Limb (tissue), 2 donors: Measurements from ENCODE around the gene LRRC7.
"Not testable (repeated sequence)": the region's sequence is repeated elsewhere in the genome, so short reads cannot be mapped to it uniquely, and the experiment has no call there.

ENCODE experiments used
- DNase-seq, 2 donors: peaks; one replicate each; pipeline ENCODE4 v3.0.0-alpha.2; 2016; ENCODE audit errors: extremely low spot score in 2 of 2

LRRC7 gene

DNA sequence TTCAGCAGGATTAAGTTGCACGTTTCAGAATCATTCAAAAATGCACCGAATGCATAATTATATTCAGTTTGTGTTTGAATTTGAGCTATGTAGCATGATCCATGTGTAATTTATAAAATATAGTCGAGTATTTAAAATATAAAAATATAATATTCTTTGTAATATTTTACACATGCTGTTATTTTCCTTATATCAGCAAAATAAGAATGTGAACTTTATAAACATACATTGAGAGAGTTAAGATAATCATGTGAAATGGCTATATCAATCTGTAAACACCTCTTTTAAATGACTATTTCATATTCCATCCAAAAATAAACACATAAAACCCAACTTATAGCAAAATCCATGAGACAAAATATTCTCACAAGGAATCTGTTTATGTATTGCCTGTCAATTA is 303.7 kb downstream of the LRRC7 start:
- DNase-seq, result no peak

DNA sequence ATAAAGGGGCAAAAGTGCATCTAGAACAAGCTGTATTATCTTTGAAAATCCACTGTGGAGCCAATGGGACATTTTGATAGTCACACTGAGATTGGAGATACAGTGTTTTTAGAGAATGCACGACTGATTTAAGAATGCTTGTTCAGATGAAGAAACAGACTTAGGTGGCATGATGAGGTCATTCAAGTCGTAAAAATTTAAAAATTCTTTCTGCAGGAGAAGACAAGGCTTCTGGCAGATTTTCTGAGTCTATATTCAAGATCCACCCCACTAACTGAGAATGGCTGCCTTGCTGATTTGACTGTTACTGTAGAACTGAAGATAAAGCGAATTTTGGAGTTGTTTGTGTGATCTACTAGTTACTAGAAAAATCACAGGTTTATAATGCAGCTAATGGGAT is 310.6 kb downstream of the LRRC7 start:
- DNase-seq, result no peak

DNA sequence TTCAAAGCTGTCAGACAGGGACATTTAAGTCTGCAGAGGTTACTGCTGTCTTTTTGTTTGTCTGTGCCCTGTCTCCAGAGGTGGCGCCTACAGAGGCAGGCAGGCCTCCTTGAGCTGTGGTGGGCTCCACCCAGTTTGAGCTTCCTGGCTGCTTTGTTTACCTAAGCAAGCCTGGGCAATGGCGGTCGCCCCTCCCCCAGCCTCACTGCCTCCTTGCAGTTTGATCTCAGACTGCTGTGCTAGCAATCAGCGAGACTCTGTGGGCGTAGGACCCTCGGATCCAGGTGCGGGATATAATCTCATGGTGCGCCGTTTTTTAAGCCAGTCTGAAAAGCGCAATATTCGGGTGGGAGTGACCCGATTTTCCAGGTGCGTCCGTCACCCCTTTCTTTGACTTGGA is 320.3 kb downstream of the LRRC7 start:
- DNase-seq, result not testable (repeated sequence)

DNA sequence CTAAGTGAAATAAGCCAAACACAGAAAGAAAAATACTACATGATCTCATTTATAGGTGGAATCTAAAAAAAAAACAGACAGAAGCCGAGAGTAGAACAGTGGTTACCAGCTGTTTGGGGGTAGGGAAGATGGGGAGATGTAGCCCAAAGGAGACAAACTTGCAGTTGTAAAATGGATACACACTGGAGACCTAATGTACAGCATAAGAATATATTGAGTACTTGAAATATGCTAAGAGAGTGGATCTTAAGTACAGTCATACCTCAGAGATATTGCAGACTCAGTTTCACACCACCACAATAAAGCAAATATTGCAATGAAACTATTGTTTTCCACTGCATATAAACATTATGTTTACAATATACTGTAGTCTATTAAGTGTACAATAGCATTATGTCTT is 320.9 kb downstream of the LRRC7 start:
- DNase-seq, result no peak

DNA sequence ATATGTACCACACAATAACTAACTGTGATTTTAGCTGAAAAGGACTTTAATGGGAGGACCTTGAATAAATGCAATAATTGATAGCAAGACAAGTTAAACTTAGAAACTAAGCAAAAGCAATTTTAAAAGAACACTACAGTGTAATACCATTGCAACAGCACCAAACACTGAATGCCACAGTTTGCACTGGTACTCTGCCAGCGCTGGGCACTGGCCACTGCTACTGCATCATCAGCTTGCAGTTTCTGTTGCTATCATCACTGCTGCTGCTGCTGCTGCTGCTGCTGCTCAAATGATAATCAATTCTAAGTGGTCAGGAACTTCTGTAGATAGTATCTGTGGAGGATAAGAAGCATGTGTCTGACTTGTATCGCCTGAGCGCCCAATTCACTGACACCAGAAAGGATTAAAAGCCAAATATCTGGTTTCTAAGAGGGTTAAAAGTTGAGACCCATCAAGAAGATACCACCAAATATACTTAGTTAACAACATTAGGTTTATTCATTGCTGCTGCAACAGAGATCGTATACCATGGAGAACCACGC is 330.8 kb downstream of the LRRC7 start:
- DNase-seq, result no peak

DNA sequence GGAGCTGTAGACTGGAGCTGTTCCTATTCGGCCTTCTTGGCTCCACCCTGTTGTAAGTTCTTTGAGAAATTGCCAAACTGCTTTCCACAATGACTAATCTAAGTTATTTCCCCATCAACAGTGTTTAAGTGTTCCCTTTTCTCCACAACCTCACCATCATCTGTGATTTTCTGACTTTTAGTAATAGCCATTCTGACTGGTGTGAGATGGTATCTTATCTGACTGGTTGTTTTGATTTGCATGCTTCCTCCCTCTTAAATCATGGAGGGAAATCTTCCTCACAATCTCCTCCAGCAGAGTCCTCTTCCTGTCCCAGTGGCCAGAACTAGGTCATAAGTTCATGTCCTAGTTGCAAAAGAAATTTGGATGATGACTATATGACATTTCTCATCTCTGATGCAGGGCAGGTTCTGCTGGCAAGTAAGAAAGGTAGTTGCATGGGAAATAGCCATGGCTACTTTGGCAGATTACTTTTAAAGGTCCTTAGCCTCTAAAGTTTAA is 343.6 kb downstream of the LRRC7 start:
- no peak for DNase-seq

DNA sequence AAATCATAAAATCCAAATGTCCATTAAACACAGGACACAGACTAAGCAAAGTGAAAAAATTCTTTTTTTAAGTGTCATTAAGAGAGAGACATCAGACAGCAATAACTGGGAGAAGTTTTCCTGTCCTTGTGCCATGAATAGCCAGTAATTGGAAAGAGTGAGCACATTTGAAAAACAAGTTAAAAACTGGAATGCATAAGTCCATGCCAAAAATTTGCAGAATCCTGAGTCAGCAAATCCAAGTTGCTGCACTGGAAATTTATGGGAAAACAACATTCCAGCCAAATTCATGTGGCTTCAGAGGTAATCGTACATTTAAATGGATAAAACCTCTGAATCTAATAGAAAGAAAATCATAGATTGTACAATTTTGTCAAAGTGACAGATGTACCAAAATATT is 346.3 kb downstream of the LRRC7 start:
- DNase-seq, result peak in 1 of 2 donors; percentile 89

DNA sequence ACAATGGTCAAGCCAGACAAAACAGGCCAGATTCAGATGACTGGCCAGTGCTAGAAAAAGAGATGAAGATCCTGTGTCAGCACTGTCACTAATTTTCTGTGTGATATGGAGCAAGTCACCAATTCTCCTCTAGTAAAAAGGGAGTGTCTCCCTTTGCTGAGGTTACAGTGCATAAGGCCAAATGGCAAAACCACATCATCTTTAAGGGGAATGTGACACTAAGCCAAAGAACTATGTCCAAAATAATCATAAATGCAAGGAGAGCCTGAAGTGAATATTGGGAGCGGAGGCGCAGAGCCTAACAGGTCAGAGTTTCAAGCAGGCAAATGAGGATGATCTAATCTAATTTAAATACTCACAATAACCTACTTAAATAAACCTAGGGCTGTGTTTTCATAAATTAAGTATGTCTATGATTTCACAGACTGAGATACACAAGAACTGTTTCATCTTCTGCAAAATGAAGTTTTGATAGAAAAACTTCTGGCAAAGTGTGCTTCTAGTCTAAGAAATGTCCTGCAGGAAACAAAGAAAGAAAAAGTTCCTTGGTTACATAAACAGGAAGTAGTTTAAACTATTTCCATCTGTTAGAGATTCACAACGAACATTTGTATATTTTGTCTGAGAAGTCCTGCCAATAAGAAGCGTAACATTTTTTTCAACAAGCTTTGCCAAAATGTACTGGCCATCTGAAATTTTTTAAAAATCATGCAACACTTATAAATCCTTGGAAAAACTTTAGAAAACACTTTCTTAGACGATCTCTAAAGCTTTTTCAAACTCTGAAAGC is 347.4 kb downstream of the LRRC7 start:
- peak in 1 of 2 donors; percentile 87 for DNase-seq

DNA sequence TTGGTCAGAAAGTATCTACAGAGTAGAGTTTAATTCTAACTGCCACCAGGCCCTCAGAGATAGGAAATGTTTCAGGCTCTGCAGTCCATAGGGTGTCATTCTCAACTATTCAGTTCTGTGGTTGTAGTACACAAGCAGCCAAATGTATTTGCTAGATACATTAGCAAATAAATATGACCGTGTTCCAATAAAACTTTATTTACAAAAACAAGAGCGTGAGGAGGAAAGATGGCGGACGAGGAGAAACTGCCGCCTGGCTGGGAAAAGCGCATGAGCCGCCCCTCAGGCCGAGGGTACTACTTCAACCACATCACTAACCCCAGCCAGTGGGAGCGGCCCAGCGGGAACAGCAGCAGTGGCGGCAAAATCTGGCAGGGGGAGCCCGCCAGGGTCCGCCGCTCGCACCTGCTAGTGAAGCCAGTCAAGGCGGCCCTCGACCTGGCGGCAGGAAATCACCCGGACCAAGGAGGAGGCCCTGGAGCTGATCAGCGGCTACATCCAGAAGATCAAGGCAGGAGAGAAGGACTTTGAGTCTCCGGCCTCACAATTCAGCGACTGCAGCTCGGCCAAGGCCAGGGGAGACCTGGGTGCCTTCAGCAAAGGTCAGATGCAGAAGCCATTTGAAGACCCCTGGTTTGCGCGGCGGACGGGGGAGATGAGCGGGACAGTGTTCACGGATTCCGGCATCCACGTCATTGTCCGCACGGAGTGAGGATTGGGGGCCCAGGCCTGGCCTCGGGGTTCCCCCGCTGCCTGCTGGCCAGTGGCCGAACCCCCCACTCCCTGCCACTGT is 351.6 kb downstream of the LRRC7 start:
- no peak for DNase-seq

DNA sequence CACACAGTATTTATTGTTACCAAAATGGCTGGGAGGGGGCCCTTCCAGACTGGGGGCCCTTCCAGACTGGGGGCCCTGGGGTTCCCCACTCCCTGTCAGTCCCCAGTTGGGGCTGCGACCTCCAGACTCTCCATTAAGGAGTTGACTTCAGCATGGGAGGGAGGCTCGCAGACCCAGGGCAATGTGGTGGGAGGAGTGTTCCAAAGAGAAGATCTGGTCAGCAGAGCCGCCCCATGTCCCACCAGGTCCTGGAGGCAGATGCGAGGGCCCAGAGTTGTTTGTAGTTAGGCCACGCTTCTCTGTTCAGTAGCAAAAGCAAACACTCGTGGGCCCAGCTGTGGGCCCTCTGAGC is 352.2 kb downstream of the LRRC7 start:
- DNase-seq, result no peak

DNA sequence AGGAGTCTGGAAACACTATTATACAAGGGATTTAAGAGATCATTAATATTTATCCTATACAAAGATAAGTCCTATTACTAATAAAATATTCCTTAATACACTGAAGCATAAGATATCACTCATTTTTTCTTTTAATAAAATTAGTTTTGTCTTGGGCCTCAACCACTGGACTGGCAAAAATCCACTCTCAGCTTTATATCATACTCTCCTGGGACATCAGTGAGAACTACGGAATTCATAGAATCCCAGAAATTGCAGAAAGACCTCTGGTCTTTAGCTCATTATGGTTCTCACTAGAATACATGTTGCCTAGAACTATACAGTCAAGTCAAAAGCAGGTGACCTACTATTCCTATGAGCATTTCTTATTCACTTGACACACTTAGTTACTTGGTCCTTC is 352.7 kb downstream of the LRRC7 start:
- no peak for DNase-seq

DNA sequence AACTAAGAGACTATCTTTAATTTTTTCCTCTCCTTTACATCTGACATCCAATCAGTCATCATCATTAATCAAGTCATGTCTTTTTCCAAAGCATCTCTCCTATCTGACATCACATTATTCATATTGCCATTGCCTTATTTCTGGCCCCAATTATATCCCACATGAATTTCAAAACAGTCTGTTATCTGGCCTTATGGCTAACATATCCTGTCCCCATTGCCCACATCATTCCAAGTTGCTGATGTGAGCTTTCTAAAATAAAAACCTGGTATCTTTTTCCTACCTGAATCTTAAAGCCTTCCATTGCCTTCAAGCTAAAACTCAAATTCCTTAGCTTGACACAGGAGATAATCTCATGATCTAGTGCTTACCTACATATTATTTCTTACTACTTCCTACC is 353.8 kb downstream of the LRRC7 start:
- DNase-seq, result no peak

DNA sequence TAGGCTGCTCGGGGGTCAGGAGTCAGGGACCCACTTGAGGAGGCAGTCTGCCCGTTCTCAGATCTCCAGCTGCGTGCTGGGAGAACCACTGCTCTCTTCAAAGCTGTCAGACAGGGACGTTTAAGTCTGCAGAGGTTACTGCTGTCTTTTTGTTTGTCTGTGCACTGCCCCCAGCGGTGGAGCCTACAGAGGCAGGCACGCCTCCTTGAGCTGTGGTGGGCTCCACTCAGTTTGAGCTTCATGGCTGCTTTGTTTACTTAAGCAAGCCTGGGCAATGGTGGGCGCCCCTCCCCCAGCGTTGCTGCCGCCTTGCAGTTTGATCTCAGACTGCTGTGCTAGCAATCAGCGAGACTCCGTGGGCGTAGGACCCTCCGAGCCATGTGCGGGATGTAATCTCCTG is 360.5 kb downstream of the LRRC7 start:
- not testable (repeated sequence) for DNase-seq

DNA sequence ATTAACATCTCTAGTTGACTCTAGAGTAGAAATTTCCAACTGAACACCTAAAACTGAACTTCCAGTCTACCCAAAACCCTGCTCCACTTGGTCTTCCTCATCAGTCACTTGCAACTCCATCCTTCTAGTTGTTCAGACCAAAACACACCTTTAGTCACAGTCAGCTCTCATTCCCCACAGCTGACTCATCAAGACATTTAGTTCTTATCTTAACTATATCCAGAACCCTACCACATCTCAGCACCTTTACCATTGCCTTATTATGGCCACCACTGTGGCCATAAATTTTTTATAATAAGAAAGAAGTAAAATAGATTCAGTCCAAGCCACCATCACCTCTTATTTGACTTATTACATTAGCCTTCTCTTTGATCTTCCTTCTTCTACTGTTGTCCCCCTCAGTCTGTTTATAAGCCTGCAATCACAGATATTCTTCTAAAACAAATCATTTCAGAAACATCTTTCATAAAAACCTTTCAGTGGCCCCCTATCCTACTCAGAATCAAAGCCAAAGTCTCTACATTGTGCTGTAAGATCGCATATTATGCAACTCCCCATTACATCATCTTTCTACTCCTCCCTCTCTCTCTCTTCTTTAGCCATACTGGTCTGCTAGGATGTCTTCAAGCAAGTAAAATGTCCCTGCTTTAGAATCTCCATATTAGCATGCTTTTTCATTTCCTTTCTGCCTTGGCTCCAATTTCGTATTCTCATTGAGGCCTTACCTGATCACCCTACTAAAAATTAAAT is 361.8 kb downstream of the LRRC7 start:
- no peak for DNase-seq

DNA sequence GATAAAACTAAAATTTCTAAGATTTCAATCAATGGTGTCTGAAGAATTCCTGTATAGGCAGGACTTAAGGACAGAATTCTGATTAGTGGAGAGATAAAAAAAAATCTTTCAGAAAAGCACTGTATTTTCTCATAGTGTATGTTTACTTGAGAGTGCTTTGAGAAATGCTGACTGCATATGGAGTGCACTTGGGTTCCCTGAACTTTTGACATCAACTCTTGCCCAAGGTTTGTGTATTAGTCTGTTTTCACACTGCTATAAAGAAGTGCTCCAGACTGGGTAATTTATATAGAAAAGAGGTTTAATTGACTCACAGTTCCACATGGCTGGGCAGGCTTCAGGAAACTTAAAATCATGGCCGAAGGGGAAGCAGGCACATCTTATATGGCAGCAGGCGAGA is 362.7 kb downstream of the LRRC7 start:
- DNase-seq, result no peak

DNA sequence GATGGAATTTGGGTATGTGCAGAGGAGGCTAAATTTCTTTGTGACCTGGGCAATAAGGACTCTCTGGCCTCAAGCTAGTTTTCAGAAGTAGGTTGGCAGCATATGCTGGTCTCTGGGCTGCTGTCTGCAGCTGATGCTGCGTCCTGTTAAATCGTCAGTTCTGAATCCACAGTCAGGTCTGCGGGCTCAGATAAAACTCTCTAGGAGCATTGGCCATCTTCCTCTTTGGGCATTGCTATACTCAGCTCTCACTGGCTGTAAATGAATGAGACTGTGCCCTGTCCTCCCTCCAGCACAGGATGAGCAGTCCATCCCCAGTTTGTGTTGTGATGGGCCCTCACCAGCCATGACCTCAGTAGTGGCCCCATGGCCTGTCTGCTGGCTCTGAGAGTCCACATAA is 365.0 kb downstream of the LRRC7 start:
- DNase-seq, result no peak

DNA sequence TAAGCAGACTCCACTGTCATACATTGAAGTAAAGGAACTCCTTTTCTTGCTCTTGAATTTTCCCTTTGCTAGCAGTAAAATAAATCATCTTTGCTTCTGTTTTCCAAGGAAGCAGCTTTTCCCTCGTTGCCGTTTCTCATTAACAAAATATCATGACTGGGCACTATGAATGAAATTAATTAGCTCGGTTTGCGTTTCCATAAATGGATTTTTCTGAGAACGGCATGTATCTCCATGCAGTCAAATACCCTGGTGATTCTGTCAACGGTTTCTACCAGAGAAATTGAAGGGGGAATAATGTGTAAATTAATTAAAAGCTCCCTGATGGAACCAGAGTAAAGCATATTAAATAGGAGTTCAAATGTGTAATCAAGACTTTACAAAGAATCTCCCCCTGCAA is 372.5 kb downstream of the LRRC7 start:
- no peak for DNase-seq

DNA sequence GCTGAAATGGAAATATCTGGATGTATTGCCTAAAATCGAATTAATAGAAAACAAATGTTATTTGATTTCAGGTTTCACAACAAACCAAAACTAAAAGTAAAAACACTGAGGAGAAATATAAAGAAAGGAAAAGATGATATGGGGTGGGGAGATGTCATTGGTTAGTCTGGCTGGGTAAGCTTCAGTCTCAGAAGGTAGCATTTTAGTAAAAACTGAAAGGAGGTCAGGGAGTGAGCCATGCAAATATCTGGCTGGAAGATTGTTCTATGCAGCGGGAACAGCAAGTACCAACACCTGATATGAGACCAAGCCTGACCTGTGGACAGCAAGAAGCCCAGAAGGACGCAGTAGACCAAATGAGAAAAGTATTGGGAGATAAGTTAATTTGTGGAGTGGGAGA is 373.1 kb downstream of the LRRC7 start:
- no peak for DNase-seq

DNA sequence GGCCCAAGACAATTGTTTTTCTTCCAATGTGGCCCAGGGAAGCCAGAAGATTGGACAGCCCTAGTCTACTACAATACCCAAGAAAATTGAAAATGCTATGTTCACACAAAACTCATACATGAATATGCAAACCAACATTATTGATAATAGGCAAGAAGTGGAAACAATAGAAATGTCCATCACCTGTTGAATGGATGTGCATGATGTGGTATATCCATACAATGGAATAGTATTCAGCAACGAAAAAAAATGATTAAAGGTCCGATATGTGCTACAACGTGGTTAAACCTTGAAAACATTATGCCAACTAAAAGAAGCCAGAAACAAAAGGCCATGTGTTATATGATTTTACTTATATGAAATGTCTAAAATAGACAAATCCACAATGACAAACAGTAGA is 375.3 kb downstream of the LRRC7 start:
- DNase-seq, result no peak

DNA sequence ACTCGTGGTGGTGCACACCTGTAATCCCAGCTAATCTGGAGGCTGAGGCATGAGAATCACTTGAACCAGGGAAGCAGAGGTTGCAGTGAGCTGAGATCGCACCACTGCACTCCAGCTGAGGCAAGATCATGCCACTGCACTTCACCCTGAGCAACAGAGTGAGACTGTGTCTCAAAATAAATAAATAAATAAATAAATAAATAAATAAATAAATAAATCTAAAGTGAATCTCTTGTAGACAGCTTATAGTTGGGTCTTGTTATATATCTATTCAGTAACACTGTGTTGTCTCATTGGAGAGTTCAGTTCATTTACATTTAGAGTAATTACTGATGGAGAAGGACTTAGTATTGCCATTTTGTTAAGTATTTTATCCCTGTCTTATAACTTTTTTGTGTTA is 379.2 kb downstream of the LRRC7 start:
- no peak for DNase-seq

DNA sequence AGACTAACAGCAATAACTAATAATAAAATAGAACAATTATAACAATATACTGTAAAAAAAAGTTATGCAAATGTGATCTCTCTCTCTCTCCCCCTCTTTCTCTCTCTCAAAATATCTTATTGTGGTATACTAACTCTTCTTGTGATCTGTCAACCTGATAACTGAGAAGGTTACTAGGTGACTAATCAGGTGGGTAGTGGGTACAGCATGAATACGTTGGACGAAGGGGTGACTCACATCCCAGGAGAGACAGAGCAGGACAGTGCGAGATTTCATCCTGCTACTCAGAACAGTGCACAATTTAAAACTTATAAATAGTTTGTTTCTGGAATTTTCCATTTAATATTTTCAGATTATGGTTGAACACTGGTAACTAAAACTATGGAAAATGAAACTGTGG is 380.1 kb downstream of the LRRC7 start:
- DNase-seq, result no peak

DNA sequence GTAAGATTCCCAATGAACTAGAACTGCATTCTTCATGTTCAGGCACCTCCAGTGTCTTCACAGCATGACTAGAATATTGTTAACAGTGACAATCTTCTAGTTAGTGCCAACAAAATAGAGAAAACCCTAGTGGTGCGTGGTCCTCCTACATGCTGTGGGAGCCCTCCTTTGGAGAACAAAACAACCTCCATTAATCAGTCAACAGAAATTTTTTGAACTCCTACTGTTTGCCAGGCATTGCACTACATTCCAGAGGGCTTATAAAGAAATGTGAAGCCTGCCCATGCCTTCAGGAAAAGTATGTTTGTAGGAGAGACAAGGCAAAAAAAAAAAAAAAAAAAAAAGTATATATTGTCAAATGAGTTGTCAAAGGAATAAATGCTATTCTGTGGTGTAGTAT is 385.0 kb downstream of the LRRC7 start:
- no peak for DNase-seq
